LNCaP clone FGC (cell line): ENCODE measurements around the gene GLS.
"Not testable (repeated sequence)": the region's sequence is repeated elsewhere in the genome, so short reads cannot be mapped to it uniquely, and the experiment has no call there.

Source experiments
- DNase-seq: peaks from one replicate; pipeline ENCODE4 v3.0.0-alpha.2; 2011; ENCODE audit warnings: low read depth
- H3K4me3 ChIP-seq: 2 replicates; pipeline ENCODE4 v1.5.1; 2011; ENCODE audit warnings: mild to moderate bottlenecking, low read depth, low read length, control low read depth
- TF ChIP-seq, protein P1 (sequence below): IDR thresholded peaks from 2 replicates; pipeline ENCODE4 v1.5.1; 2012; ENCODE audit warnings: mild to moderate bottlenecking; ENCODE audit not compliant: control insufficient read depth, insufficient read depth; ENCODE audit errors: extremely low read depth

Gene GLS

GRCh38 chr2:190879474-190880377 is 895 bp upstream of the GLS start:
- DNase-seq = no peak
- TF ChIP-seq, protein P1, sequence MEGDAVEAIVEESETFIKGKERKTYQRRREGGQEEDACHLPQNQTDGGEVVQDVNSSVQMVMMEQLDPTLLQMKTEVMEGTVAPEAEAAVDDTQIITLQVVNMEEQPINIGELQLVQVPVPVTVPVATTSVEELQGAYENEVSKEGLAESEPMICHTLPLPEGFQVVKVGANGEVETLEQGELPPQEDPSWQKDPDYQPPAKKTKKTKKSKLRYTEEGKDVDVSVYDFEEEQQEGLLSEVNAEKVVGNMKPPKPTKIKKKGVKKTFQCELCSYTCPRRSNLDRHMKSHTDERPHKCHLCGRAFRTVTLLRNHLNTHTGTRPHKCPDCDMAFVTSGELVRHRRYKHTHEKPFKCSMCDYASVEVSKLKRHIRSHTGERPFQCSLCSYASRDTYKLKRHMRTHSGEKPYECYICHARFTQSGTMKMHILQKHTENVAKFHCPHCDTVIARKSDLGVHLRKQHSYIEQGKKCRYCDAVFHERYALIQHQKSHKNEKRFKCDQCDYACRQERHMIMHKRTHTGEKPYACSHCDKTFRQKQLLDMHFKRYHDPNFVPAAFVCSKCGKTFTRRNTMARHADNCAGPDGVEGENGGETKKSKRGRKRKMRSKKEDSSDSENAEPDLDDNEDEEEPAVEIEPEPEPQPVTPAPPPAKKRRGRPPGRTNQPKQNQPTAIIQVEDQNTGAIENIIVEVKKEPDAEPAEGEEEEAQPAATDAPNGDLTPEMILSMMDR = no peak
- H3K4me3 ChIP-seq = peak overlapping the region; percentile 75

GRCh38 chr2:190881084-190881597 is 520 bp downstream of the GLS start:
- peak overlapping the region; percentile 75 for H3K4me3 ChIP-seq
- no peak for DNase-seq
- TF ChIP-seq, protein P1 = no peak

GRCh38 chr2:190881598-190882410 is 1.2 kb downstream of the GLS start:
- peak overlapping the region; percentile 75 for H3K4me3 ChIP-seq
- TF ChIP-seq, protein P1 = no peak
- peak; percentile 71 for DNase-seq

- TF ChIP-seq, protein P1 = no peak
- DNase-seq = no peak
- H3K4me3 ChIP-seq = peak overlapping the region; percentile 75
These were observed 1.8 kb downstream of the GLS start for GRCh38 chr2:190882411-190882766.

DNA sequence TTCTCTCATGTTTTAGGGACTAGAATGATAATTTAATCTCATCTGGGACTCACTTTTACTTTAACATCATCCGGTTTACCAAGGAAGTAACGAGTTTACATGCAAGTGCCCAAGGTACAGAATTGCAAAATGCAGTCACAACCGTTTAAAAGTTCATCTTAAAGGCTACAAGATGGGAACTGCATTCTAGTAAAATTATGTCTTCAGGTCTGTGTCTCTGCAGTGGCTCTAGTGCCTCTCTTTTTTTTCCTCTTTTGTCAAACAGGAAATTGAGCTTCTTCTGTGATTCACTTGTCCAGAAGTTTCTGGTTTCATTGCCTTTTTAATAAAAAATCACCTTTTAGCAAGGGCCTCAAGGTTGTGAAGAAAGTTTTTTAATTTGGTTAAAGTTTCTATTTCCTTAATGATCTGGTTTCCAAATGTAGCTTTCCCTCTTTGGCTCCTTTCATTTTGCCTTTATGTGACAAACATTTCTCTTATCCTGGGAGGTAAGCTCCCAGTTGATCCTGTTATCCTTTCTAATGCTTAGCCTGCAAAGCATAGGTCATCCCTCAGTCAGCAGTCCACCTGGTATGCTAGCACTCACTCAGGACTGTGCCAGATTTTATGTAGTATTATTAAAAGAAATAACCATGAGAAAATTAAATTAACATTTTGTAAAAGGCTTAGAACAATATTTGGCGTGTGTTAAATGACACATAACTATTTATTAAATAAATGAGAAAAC is 2.4 kb downstream of the GLS start:
- DNase-seq = no peak
- TF ChIP-seq, protein P1 = no peak
- H3K4me3 ChIP-seq = peak overlapping the region; percentile 75

DNA sequence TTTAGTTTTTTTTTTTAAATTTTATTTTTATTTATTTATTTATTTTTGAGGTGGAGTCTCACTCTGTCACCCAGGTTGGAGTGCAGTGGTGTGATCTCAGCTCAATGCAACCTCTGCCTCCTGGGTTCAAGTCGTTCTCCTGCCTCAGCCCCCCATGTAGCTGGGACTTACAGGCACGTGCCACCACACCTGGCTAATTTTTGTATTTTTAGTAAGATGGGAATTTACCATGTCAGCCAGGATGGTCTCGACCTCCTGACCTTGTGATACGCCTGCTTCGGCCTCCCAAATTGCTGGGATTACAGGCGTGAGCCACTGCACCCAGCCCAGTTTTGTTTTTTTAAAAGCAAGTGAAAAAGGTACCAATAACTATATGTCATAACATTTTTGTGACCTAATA is 5.2 kb downstream of the GLS start:
- not testable (repeated sequence) for DNase-seq, H3K4me3 ChIP-seq
